GM18499 (cell line): ENCODE data around the gene ADARB1.

Experiments used
- ATAC-seq: cut with Tn5 transposase; IDR thresholded peaks from one replicate; pipeline ENCODE4 v1.9.1; 2021; ENCODE audit warnings: moderate number of reproducible peaks; ENCODE audit not compliant: insufficient read depth, unreplicated experiment

Gene ADARB1

DNA sequence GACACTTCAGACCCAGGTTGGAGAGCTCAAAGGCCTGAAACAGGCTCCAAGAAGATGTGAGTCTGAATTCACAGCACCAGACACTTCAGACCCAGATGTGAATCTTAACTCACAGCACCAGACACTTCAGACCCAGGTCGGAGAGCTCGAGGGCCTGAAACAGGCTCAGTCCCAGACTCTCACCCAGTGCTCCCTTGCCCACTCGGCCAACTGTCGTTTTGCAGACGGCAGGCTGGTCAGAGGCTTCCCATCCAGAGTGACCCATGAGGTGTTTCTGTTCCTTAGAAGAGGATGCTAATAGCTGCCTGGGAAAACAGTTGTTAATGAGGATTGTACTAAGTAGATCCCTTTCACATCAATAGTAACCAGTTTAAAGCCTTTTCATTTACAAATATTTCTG lies 88.4 kb downstream of the ADARB1 start:
- no peak for ATAC-seq

- ATAC-seq, result no peak
Measured at GRCh38 chr21:45163413-45164123, 89.2 kb downstream of the ADARB1 start.

DNA sequence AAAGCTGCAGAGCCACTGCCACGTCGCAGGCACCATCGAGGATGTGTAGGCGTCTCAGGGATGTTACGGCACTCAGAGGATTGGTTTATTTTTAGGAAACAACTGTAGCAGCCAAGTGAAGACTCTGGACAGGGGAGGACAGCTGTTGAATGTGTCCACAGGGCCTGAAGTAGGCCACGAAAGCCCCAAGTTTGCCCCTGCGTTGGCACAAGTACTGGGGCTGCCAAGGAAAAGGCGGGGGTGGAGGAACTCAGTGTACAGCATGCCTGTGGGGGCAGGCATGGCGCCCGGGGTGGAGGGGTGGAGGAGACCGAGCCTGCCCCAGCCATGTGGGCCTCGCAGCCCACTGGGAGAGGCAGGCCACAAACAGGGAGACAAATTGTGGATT lies 89.7 kb downstream of the ADARB1 start:
- ATAC-seq, result no peak

DNA sequence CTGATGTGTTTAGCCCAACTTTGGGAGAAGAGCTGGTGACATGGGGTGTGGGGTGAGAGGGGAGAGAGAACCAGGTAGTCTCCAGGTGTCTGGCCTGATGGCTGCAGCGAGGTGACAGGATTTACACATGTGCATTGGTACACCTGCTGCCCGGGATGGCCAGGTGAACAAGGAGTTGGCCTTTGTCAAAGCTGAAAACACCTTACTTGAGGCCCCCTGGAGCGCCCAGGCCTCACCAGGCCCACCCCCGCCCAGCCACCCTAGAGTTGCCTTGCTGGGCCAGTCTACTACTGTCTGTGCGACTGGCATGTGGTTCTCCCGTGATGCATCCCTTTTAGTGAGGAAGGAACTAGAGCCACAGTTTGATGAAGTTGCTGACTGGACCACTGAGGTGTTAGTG lies 90.5 kb downstream of the ADARB1 start:
- ATAC-seq, result no peak

- ATAC-seq, result no peak
Measured at GRCh38 chr21:45166931-45167330, 92.6 kb downstream of the ADARB1 start.

GRCh38 chr21:45167796-45168222 lies 93.4 kb downstream of the ADARB1 start:
- no peak for ATAC-seq

GRCh38 chr21:45168522-45168921 lies 94.1 kb downstream of the ADARB1 start:
- ATAC-seq, result no peak

DNA sequence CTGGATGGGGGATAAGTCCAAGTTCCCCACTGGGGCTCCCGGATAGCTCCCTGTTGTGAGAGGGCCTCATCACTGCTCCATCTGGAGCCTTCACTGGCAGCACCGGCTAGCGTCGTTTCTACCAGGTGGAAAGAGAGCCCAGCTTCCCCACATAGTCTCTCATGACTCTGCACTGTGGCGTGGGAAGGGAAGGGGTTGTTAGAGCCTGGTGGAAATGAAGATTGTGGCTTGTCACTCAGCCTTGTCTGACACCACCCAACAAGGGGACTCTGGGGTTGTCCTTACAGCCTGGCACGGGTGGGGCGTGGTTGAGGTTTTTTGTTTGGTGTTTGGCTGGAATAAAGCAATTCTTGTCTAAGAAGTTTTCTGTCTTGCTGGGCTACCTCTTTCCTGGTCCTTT lies 94.6 kb downstream of the ADARB1 start:
- ATAC-seq, result no peak

GRCh38 chr21:45169682-45170081 lies 95.3 kb downstream of the ADARB1 start:
- no peak for ATAC-seq

DNA sequence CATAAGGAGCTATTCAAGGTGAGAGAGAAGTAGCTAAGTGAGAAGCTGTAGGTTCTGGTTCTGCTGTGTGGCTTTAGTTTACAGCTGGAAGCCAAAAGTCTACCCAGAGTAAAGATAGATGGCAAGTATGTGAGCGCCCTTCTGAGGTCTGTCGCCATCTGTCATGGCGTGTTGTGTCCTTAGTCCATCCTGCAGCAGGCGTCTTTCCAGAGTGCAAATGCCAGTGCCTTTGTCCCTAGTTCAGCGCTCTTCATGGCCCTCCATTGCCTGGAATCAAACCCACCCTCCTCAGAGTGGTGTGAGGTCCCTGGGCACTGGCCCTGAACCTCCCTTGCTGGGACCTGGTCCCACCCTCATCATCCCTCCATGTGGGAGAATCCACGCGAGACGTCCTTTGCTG lies 96.6 kb downstream of the ADARB1 start:
- no peak for ATAC-seq

DNA sequence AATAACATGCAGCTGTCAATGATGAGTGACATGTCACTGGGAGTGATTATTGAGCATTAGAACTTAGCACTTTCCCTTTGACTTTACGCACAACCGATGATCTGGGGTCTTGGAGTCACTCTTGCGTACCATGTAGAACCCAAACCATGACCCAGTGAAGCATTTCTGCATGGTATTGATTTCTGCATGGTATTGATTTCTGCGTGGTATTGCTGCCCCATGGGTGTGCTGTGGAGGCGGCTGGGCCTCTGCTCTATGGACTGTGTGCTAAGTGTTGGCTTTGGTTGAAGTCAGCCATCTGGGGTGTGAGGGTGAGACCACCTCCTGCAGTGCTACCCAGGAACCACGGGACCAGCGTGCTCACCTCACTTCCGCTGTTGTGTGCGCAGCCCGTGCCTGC lies 98.0 kb downstream of the ADARB1 start:
- no peak for ATAC-seq

DNA sequence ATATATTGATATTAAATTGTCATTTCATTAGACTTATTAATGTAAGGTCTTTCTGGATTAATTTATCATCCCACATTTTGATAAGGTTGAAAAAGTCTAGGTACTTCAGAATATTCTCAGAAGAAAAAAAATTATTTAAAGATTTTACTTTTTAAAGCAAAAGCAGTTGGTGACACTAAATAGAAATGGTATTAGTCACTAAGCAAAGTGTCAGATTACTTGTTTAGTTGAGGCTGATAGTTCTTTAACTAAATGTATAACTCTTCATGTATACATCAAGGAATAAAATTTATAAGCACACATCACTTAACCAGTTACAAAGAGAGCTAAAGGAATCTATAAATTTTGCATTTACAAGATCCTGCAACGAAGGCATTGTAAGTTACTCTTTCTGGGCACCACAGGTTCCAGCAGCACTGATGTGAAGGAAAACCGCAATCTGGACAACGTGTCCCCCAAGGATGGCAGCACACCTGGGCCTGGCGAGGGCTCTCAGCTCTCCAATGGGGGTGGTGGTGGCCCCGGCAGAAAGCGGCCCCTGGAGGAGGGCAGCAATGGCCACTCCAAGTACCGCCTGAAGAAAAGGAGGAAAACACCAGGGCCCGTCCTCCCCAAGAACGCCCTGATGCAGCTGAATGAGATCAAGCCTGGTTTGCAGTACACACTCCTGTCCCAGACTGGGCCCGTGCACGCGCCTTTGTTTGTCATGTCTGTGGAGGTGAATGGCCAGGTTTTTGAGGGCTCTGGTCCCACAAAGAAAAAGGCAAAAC lies 101.1 kb downstream of the ADARB1 start:
- no peak for ATAC-seq

GRCh38 chr21:45176141-45176540 lies 101.8 kb downstream of the ADARB1 start:
- ATAC-seq, result no peak

- ATAC-seq, result no peak
Measured at GRCh38 chr21:45177039-45177438, 102.7 kb downstream of the ADARB1 start.

- no peak for ATAC-seq
Measured at GRCh38 chr21:45178070-45178608, 103.8 kb downstream of the ADARB1 start.

- ATAC-seq, result no peak
Measured at GRCh38 chr21:45178971-45179370, 104.6 kb downstream of the ADARB1 start.

GRCh38 chr21:45179568-45180245 lies 105.3 kb downstream of the ADARB1 start:
- ATAC-seq, result no peak

DNA sequence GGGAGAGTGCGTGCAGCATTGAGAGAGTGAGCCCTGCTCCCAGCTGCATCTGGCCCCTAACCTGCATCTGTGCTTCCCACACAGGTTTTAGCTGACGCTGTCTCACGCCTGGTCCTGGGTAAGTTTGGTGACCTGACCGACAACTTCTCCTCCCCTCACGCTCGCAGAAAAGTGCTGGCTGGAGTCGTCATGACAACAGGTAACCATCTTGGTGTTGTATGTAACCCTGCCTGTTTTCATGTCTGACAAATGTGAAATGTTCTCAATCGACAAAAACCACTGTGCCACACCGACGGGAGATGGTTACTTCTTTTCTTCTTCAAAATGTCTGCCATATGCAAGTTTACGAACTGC lies 105.8 kb downstream of the ADARB1 start:
- no peak for ATAC-seq

DNA sequence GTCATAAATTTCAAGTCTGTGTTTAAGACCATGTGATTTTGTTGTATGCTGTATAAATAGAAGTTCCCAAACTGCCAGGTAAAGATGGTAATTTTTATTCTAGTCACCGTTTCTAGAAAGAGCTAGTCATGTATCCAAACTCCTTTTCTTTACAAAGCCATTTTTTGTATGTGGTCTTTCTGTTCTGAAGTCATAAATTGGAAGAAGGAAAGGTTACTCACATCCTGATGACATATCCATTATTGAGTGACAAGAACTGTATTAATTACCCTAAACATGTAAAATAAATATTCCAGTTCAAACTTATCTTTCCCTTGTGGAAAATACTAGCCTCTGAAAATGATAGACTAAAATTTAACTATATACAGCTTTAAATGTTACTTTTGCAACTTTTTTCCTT lies 108.6 kb downstream of the ADARB1 start:
- no peak for ATAC-seq

- no peak for ATAC-seq
Measured at GRCh38 chr21:45183852-45184251, 109.5 kb downstream of the ADARB1 start.

GRCh38 chr21:45184869-45185268 lies 110.5 kb downstream of the ADARB1 start:
- ATAC-seq, result no peak
